ENCODE data around the gene MS4A6E.

GRCh38 chr11:60280412-60280811 lies 46.6 kb upstream of the MS4A6E start, which contains the start of gene MS4A4A:
- no peak for TF ChIP-seq EZH2 (IDR thresholded peaks at IDR 0.05)
- TF ChIP-seq, protein P1, sequence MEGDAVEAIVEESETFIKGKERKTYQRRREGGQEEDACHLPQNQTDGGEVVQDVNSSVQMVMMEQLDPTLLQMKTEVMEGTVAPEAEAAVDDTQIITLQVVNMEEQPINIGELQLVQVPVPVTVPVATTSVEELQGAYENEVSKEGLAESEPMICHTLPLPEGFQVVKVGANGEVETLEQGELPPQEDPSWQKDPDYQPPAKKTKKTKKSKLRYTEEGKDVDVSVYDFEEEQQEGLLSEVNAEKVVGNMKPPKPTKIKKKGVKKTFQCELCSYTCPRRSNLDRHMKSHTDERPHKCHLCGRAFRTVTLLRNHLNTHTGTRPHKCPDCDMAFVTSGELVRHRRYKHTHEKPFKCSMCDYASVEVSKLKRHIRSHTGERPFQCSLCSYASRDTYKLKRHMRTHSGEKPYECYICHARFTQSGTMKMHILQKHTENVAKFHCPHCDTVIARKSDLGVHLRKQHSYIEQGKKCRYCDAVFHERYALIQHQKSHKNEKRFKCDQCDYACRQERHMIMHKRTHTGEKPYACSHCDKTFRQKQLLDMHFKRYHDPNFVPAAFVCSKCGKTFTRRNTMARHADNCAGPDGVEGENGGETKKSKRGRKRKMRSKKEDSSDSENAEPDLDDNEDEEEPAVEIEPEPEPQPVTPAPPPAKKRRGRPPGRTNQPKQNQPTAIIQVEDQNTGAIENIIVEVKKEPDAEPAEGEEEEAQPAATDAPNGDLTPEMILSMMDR (IDR thresholded peaks at IDR 0.05): no peak

All from neural progenitor cell (in vitro differentiated cells).